ENCODE results near the gene PARP1.
"Not testable (repeated sequence)": the region's sequence is repeated elsewhere in the genome, so short reads cannot be mapped to it uniquely, and the experiment has no call there.

PARP1 gene

GRCh38 chr1:226407497-226408284 lies at the start of gene PARP1:
TSS of gene PARP1 (minus strand) at chr1:226408093. CDS start at chr1:226407929, 164 bp downstream.
- DNase-seq (ENCODE audit: low read depth), result peak; percentile 85

GRCh38 chr1:226457307-226457712 lies 49.4 kb upstream of the PARP1 start:
- no peak for DNase-seq (ENCODE audit: low read depth)

GRCh38 chr1:226455843-226456242 lies 48.0 kb upstream of the PARP1 start:
- no peak for DNase-seq (ENCODE audit: low read depth)

GRCh38 chr1:226454349-226454748 lies 46.5 kb upstream of the PARP1 start:
- no peak for DNase-seq (ENCODE audit: low read depth)

- DNase-seq (ENCODE audit: low read depth), result no peak
Measured at GRCh38 chr1:226453015-226453704, 45.3 kb upstream of the PARP1 start.

GRCh38 chr1:226450688-226451087 lies 42.8 kb upstream of the PARP1 start:
- DNase-seq (ENCODE audit: low read depth), result no peak

GRCh38 chr1:226449823-226450222 lies 41.9 kb upstream of the PARP1 start:
- no peak for DNase-seq (ENCODE audit: low read depth)

DNA sequence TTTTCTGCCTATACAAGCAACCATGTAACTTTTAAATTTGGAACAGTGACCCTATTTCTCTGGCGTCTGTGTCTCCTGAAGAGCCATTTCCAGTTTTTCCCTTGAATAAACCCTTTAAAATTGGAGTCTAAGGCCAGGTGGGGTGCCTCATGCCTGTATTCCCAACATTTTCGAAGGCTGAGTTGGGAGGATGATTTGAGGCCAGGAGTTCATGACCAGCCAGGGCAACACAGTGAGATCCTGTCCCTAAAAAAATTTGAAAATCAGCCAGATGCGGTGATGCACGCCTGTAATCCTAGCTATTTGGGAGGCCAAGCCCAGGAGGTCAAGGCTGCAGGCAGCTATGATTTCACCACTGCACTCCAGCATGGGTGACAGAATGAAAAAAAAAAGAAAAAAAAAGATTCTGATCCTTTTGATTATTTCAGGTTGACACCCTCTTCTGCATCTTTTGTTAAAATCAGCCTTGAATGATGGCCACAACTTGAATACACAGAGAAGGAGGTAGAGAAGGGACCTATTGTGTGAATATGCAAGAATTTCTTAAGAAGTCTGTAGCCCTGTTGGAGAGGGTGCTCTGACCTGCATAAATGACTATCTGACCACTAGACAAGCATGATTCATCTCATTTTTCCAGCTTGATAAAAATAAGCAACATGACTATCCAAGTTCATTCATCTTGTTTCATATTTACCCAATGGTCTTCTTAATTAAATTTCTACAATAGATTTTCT lies 40.2 kb upstream of the PARP1 start:
- DNase-seq (ENCODE audit: low read depth), result peak; percentile 10

GRCh38 chr1:226446094-226446493 lies 38.2 kb upstream of the PARP1 start:
- no peak for DNase-seq (ENCODE audit: low read depth)

- DNase-seq (ENCODE audit: low read depth), result no peak
Measured at GRCh38 chr1:226444901-226445300, 37.0 kb upstream of the PARP1 start.

DNA sequence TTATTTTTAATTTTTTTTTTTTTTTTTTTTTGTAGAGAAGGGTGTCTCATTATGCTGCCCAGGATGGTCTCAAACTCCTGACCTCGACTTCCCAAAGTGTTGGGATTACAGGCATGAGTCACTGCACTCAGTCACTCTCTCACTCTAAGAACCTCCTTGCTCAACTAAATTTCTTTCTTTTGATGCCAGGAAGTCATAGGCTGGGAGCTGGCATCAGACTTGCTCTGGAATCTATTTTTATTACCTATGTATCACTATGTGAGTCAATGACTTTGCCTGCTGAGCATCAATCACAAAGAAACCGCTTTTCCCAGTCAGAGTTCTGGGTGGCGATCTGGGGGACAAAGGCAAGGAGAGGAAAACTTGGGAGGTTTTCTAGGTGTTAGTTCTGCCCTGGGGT lies 35.5 kb upstream of the PARP1 start:
- peak; percentile 76 for DNase-seq (ENCODE audit: low read depth)

DNA sequence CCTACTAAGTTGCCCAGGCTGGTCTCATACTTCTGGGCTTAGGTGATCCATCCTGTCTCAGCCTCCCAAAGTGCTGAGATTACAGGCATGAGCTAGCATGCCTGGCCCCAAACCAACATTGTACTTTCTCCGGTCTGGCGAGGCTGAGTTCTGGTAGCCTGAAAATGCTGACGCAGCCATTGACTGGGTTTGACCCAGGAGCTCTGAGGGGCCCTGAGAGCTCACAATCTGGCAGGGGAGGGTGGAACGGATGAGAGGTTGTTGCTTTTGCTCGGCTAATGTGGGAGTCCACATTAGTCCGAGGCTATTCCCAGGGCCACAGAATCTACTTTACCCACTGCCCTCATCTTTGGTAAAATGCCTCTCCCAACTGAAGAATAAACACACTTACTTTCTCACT lies 35.1 kb upstream of the PARP1 start:
- DNase-seq (ENCODE audit: low read depth), result no peak

DNA sequence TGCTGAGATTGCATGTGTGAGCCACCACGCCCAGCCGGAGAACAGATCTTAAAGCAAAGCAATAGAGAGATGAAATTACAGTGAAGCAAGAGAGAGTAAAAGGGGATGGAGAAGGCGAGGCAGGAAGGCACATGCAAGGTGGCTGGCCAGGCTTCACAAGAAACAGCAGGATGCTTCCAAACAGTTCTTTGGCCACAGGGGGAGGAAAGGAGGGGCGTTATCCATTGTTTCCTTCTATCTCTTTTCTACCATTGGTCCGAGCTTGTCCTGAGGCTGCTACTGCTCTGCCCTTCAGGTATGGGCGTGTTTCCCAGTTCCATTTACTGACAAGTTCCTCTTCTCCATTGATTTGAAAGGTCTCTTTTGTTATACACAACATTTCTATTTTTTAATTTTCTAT lies 33.7 kb upstream of the PARP1 start:
- no peak for DNase-seq (ENCODE audit: low read depth)

DNA sequence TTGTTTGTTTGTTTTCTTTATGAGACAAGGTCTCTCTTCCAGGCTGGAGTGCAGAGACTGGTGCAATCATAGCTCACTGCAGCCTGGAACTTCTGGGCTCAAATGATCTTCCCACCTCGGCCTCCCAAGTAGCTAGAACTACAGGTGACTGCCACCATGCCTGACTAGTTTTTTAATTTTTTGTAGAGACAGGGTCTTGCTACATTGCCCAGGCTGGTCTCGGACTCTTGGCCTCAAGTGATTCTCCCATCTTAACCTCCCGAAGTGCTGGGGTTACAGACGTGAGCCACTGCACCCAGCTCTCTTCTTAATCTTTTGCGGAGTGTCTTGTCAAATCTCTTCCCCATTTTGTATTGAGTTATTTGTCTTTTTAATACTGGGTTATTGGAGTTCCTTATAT lies 32.6 kb upstream of the PARP1 start:
- DNase-seq (ENCODE audit: low read depth), result no peak

DNA sequence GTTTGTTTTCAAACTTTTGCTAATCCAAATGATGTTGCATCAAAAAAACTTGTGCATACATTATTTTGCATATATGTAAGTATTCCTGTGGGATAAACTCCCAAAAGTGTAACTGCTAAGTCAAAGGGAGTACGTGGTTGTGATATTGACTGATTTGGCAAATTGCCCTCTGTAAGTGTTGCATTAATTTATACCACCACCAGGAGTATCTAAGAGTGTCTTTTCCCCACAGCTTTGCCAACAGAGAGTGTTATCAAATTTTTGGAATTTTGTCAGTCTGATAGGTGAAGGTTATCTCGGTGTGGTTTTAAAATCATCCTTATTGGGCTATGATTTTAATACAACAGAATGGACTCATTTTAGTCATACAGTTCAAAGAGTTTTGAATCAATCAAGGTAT lies 30.1 kb upstream of the PARP1 start:
- DNase-seq (ENCODE audit: low read depth), result peak; percentile 13

GRCh38 chr1:226436855-226437491 lies 29.1 kb upstream of the PARP1 start:
- no peak for DNase-seq (ENCODE audit: low read depth)

DNA sequence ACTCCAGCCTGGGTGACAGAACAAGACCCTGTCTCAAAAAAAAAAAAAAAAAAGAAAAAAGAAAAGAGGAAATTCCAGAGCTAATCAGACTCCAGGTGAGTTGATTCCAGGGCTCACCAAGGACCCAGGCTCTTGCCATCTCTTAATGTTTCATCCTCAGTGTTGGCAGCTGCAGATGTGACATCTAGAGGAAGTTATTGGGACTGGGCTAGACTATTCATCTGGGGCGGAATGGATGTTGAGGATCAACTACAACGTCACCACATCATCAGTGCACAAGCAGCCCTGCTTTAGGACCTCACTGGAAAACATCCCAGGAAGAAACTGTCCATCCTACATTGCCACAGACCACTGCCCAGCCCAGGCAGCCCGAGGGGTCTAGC lies 28.6 kb upstream of the PARP1 start:
- no peak for DNase-seq (ENCODE audit: low read depth)

GRCh38 chr1:226433341-226433720 lies 25.4 kb upstream of the PARP1 start:
- no peak for DNase-seq (ENCODE audit: low read depth)

GRCh38 chr1:226432586-226433340 lies 24.9 kb upstream of the PARP1 start:
- no peak for DNase-seq (ENCODE audit: low read depth)

GRCh38 chr1:226431898-226432297 lies 24.0 kb upstream of the PARP1 start:
- DNase-seq (ENCODE audit: low read depth), result not testable (repeated sequence)

DNA sequence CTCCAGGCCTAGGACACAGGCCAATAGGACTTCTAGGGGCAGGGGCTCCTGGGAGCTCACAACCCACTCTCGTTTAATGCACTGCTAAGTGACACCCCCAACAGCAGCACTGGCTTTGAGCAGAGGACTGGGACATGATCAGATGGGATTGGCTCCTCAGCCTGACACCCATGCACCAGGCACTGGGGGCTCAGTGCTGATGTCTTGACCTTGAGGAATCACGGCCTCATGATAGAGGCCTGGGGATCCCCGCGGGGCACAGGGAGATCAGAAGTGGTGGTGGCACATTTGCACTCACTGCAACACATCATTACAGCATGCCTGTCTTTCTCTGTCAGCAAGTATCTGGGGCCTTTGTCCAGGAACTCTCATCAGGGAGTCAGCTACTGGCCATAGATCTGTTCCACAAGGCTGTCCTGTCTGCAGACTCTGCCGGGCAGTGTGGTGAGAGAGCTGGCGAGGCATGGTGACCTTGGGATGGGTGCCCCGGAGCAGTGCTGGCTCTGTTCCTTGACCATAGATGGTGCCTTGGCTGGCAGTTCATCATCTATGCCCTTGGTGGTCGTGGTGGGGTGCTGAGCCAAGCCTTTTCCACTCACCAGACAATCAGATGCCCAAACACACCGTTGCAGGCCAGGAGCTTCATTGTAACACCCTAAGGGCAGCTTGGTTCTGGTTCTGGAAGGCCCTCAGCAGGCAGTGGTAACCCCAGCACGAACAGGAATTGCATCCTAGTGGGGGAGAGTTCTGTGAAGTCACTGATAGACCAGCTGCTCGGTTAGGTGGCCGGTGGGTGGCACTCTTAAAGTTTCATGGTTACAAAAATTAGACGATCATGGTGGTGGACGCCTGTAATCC lies 22.2 kb upstream of the PARP1 start:
- no peak for DNase-seq (ENCODE audit: low read depth)
